Endothelial cell of umbilical vein (primary cell): ENCODE data around the gene PRKG1. TPM values are rescaled to one million over a fixed set of nuclear protein-coding genes. Genes with fewer than 3 reads are reported as not detected.

Experiments used
- BruUV-seq: library from RNA; stranded (reverse); fragments of 400-500 nt; replicated peaks from 2 replicates; lab custom pipeline; 2021; lab: Mats Ljungman, UMichigan
- CTCF ChIA-PET: fragments of 300-600, 350-600 bp; sonication (Branson Sonifier 250); formaldehyde crosslinking; loops from one replicate; lab custom pipeline; 2021; ENCODE audit warnings: antibody characterized with exemption, inconsistent platforms; lab: Charles Lee
- POLR2A ChIA-PET: fragments of 300-600, 350-600 bp; sonication (Branson Sonifier 250); formaldehyde crosslinking; loops from one replicate; lab custom pipeline; 2021; ENCODE audit warnings: antibody characterized with exemption, inconsistent platforms; lab: Charles Lee
- DNase-seq: peaks from one replicate; pipeline ENCODE4 v3.0.0-alpha.2; 2011; ENCODE audit warnings: low read depth, low spot score
- FAIRE-seq: peaks from 2 replicates; lab custom pipeline; 2011; peaks lifted over from hg19 to GRCh38; lab: Jason Lieb, UNC
- H2AFZ ChIP-seq: 2 replicates; pipeline ENCODE4 v1.6.0; 2012; ENCODE audit warnings: low read depth, low read length, control low read depth, inconsistent platforms
- H3K27ac ChIP-seq: 2 replicates; pipeline ENCODE4 v1.5.1; 2011; ENCODE audit warnings: low read depth, mild to moderate bottlenecking, control low read depth, low read length, moderate library complexity; ENCODE audit not compliant: insufficient read depth
- H3K27me3 ChIP-seq, 2 experiments: 2 replicates each; pipeline versions ENCODE4 v1.6.0 to v1.6.1; 2011; ENCODE audit warnings: low read length in 2 of 2, mixed read lengths in 1 of 2; ENCODE audit not compliant: control insufficient read depth in 2 of 2, insufficient read depth in 2 of 2
- H3K36me3 ChIP-seq, 2 experiments: 2 replicates in 1 of 2; 3 replicates in 1 of 2; pipeline ENCODE4 v1.5.1; 2011; ENCODE audit warnings: low read length in 2 of 2, mild to moderate bottlenecking in 1 of 2, moderate library complexity in 1 of 2; ENCODE audit not compliant: control insufficient read depth in 2 of 2, insufficient read depth in 2 of 2; ENCODE audit errors: extremely low read depth in 1 of 2
- H3K4me1 ChIP-seq: 3 replicates; pipeline ENCODE4 v1.5.1; 2011; ENCODE audit warnings: mild to moderate bottlenecking, low read length; ENCODE audit not compliant: control insufficient read depth, insufficient read depth; ENCODE audit errors: extremely low read depth
- H3K4me2 ChIP-seq: 2 replicates; pipeline ENCODE4 v1.6.1; 2011; ENCODE audit warnings: low read length, control low read depth, mixed read lengths; ENCODE audit not compliant: insufficient read depth
- H3K4me3 ChIP-seq, 3 experiments: fragments of 200-600 bp in 1 of 3; sonication (generic), shearing (Covaris generic) in 1 of 3; replicated peaks in 1 of 3; 2 replicates each; pipeline ENCODE4 v1.5.1; 2011 to 2016; ENCODE audit warnings: control low read depth in 3 of 3, low read length in 3 of 3, mild to moderate bottlenecking in 2 of 3, inconsistent platforms in 1 of 3, low read depth in 1 of 3, moderate library complexity in 1 of 3; ENCODE audit not compliant: insufficient read depth in 1 of 3
- H3K79me2 ChIP-seq: 2 replicates; pipeline ENCODE4 v1.6.0; 2012; ENCODE audit warnings: low read length, inconsistent platforms; ENCODE audit not compliant: control insufficient read depth, insufficient read depth
- H3K9ac ChIP-seq: replicated peaks from 2 replicates; pipeline ENCODE3; 2011; ENCODE audit warnings: low read length, control low read depth; ENCODE audit not compliant: insufficient read depth; ENCODE audit errors: extremely low read depth
- H3K9me1 ChIP-seq: replicated peaks from 3 replicates; pipeline ENCODE4 v1.6.0; 2011; ENCODE audit warnings: mild to moderate bottlenecking, low read length; ENCODE audit not compliant: control insufficient read depth, insufficient read depth; ENCODE audit errors: extremely low read depth
- H3K9me3 ChIP-seq: replicated peaks from 2 replicates; pipeline ENCODE4 v1.5.1; 2012; ENCODE audit warnings: low read length, inconsistent platforms; ENCODE audit not compliant: control insufficient read depth, insufficient read depth
- H4K20me1 ChIP-seq: replicated peaks from 2 replicates; pipeline ENCODE3; 2011; ENCODE audit warnings: mild to moderate bottlenecking, low read length; ENCODE audit not compliant: control insufficient read depth, insufficient read depth; ENCODE audit errors: extremely low read depth
- CTCF ChIP-seq, 2 donors: IDR thresholded peaks; 1 replicate in 1 of 2; 2 replicates in 1 of 2; pipeline ENCODE4 v1.5.1; 2011; ENCODE audit warnings: low read length in 2 of 2, mild to moderate bottlenecking in 2 of 2, moderate library complexity in 2 of 2, control low read depth in 1 of 2, inconsistent platforms in 1 of 2, low read depth in 1 of 2; ENCODE audit not compliant: insufficient read depth in 1 of 2; ENCODE audit errors: extremely low read depth in 1 of 2
- EZH2 ChIP-seq: IDR thresholded peaks from 2 replicates; pipeline ENCODE4 v1.6.1; 2012; ENCODE audit warnings: borderline replicate concordance, low read depth, mild to moderate bottlenecking, moderate library complexity, low read length, inconsistent platforms; ENCODE audit not compliant: severe bottlenecking
- GATA2 ChIP-seq: IDR thresholded peaks from 2 replicates; pipeline ENCODE4 v1.7.0; 2011; ENCODE audit warnings: low read depth, mild to moderate bottlenecking, moderate library complexity, mixed read lengths, low read length; ENCODE audit not compliant: insufficient read length, insufficient read depth
- JUN ChIP-seq: IDR thresholded peaks from 2 replicates; pipeline ENCODE4 v1.6.1; 2011; ENCODE audit warnings: borderline replicate concordance, low read depth; ENCODE audit not compliant: insufficient read length, insufficient read depth
- dilution Hi-C: fragments of 300-500 bp; cut with MboI; formaldehyde crosslinking; loops from one replicate; pipeline ENCODE4 v1.15.0; 2019; ENCODE audit warnings: low sequenced_read_pairs; ENCODE audit not compliant: extremely low pct_ligation_motif_present
- intact Hi-C: fragments of 100-400 bp; cut with micrococcal nuclease; formaldehyde crosslinking; loops from one replicate; pipeline ENCODE4 v1.10.0; 2022
- polyA plus RNA-seq, 4 experiments: library from polyadenylated mRNA; depleted of rRNA in 3 of 4; stranded (reverse) in 3 of 4; unstranded in 1 of 4; fragments of >200 nt; gene quantifications; 2 replicates each; pipeline versions ENCODE4 v1.2.1 to v1.2.3, GENCODE V29; 2011 to 2012; ENCODE audit warnings: missing spikeins in 1 of 4
- total RNA-seq: library from RNA; stranded (reverse); gene quantifications from 2 replicates; pipeline ENCODE4 v1.2.3, GENCODE V29; 2021

The PRKG1 gene
- total and polyA plus RNA-seq, 2 donors (not counting 3 experiments of a cell fraction or from before 2014, with no cell fraction given) = 0.01 to 0.18 TPM

GRCh38 chr10:52312942-52313255, 1238.6 kb downstream of the PRKG1 start:
- Histone ChIP-seq H2AFZ (peak overlapping the region; percentile 89), H3K36me3 (no peaks in the 10 kb centered on the region), H3K9ac (peak overlapping the region; percentile 89), H3K4me2 (peak overlapping the region; percentile 93), H3K4me3 (peak overlapping the region; percentile 32 to 98 (median 90)), H3K27ac (peak overlapping the region; percentile 71), H3K9me1 (no peaks in the 10 kb centered on the region), H4K20me1 (no peaks in the 10 kb centered on the region), H3K27me3 (no peaks in the 10 kb centered on the region), H3K4me1 (peaks cover 33% of the 10 kb centered on the region), H3K79me2 (peaks cover 30% of the 10 kb centered on the region), H3K9me3 (no peaks in the 10 kb centered on the region)
- CTCF ChIA-PET = interaction anchor here (1.5 to 16.5 kb wide), 4 partner anchors 13 to 254 kb away, joined by 3 to 630 read pairs (median 45); no protein-coding TSS in a partner anchor
- FAIRE-seq = no peak
- no peak for DNase-seq
- dilution Hi-C loops = no loop called here
- TF ChIP-seq JUN = peak; percentile 66
- TF ChIP-seq GATA2 = no peak
- no peak for TF ChIP-seq CTCF (IDR thresholded peaks at IDR 0.05; ENCODE audit: extremely low read depth in 1 of 2, insufficient read depth in 1 of 2, low read depth in 1 of 2, low read length in 2 of 2)
- no peak for TF ChIP-seq EZH2
- intact Hi-C loops = loop anchor here (5.0 kb wide), 1 partner anchor 354 kb away; no protein-coding TSS in a partner anchor
- no TSS peak for BruUV-seq
- POLR2A ChIA-PET = interaction anchor here (0.8 to 3.4 kb wide), 3 partner anchors 175 to 266 kb away, joined by 3 to 21 read pairs (median 11); no protein-coding TSS in a partner anchor
